AG09309 (cell line): ENCODE data around the gene METTL25B.

Experiments used
- DNase-seq: peaks from one replicate; pipeline ENCODE4 v3.0.0-alpha.2; 2010; ENCODE audit warnings: low read depth
- H3K4me3 ChIP-seq: 2 replicates; pipeline ENCODE4 v1.5.1; 2011; ENCODE audit warnings: mild to moderate bottlenecking, low read depth, low read length, moderate library complexity; ENCODE audit not compliant: control insufficient read depth
- CTCF ChIP-seq: IDR thresholded peaks from 2 replicates; pipeline ENCODE4 v1.5.1; 2011; ENCODE audit warnings: mild to moderate bottlenecking, low read depth, low read length, inconsistent platforms; ENCODE audit not compliant: insufficient read depth, control insufficient read depth; ENCODE audit errors: missing control alignments

The METTL25B gene

DNA sequence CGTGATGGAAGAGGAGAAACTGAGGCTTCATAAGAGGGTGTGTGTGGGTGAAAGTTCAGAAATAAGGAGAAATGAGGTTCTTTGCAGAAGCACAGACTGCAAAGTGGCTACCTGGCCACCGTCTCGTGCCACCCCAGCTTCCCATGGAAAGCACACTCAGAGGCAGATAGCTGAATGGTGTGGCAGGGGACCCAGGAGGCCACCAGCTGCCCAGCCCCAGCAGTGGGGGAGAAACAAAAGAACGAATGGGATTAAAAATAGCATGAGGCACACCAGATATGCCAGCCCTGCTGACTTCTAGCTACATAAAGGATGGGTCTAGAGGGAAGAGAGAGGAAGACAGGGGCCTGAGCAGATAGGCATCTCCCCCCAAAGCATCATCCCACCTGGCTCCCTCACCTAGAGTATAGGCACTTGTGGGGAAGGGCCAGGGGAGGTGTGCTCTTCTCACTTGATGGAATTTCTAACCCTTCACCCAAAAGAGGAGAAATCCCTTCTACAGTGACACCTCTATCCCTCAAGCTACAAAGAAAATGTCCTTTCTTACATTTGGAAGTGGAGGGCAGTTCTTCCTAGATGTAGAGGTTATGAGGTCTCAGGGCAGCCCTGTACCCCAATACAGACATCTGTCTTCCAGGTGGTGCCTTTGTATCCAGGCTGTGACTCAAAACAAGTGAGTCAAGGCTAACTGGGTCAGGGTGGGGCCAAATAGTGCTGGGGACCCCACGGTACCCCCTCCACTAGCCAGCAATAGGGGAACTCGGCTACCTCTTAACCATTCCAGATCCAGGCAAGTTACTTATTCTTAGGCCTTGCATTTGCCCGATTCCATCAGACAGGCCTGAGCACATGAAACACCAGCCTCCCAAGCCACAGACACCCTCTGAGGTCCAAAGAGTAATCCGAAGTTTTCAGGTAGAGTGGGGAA lies 19.7 kb downstream of the METTL25B start:
- no peak for TF ChIP-seq CTCF
- DNase-seq: no peak

GRCh38 chr1:156748670-156749418 lies 20.6 kb downstream of the METTL25B start:
- no peak for DNase-seq
- no peak for TF ChIP-seq CTCF
- H3K4me3 ChIP-seq: peak overlapping the region; percentile 69

More for the DNA sequence above, 19.7 kb downstream of the METTL25B start:
- H3K4me3 ChIP-seq: peak overlapping the region; percentile 69

DNA sequence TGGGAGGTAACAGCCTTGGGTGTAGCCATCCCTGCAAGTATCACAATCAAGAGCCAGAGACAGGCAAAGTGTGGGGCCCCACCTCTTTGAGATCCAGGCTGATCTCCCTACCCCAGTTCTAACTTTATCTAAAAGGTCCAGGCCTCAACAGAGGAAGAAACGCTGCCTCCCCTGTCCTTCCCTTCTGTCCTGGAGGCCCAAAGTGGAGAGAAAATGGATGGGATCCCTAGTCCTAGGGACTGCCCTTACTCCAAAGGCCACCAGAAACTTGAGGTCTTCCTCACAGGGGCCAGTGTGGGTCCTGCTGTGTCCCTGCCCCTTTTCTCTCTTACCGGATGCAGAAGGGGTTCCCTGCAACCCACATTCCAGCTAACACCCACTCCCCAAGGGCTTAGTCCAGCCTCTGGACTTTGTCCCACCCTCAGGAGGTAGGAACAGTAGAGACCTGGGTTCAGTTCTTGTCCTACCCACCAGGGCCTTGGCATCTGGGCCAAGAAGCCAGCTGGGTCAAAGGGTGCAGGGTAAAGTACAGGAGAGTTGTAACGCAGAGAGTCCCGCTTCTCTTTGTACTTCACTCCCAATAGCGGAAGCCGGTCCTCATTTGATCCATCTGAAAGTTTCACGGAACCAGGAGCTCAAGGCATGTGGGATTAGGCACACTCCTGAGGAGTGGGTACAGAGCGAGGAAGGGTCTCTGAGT lies 21.3 kb downstream of the METTL25B start:
- H3K4me3 ChIP-seq: peak overlapping the region; percentile 69
- no peak for TF ChIP-seq CTCF
- no peak for DNase-seq

- no peak for TF ChIP-seq CTCF
- H3K4me3 ChIP-seq: peak overlapping the region; percentile 69
Measured at GRCh38 chr1:156750191-156750672, 22.0 kb downstream of the METTL25B start.

DNA sequence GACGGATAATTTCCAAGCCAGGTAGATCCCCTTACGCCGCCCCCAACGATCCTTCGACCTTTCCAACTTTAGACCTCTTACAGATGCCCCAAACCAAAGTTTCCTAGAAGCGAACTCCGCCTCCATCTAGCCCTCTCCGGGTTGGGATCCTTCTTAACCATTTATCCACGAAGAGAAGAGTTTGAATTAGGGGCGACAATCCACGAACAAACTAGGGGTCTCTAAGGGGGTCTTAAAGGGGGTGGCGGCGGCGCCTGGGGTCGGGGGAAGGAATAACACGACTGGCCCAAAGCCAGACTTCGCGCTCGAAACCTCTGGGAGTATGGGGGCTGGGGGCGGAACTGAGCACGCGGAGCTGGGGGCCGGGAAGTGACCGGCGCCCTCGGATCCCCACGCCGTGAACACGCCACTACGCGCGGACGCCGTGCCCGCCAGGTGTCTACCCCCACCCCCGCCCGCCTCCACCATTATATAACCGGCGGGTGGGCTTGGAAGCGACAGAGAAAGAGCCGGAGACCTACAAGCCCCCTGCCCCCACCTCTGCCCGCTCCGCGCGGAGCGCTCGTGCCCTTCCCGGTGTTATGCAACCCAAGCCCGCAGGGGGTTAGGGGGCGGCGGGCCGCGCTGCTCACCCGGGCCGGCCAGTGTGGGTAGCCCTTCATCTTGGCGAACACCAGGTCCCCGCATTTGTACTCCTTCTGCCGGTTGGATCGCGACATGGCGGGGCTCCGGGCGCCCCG lies 22.6 kb downstream of the METTL25B start:
- DNase-seq: no peak
- H3K4me3 ChIP-seq: peak overlapping the region; percentile 69

More at GRCh38 chr1:156750191-156750672, 22.0 kb downstream of the METTL25B start:
- DNase-seq: no peak

More for the DNA sequence above, 22.6 kb downstream of the METTL25B start:
- TF ChIP-seq CTCF: no peak
